HepG2 (cell line): ENCODE measurements around the gene RCHY1. TPM values are rescaled to one million over a fixed set of nuclear protein-coding genes. Genes with fewer than 3 reads are reported as not detected.

Experiments
- ARNT2 ChIP-seq: sonication (generic); formaldehyde crosslinking; IDR thresholded peaks from 2 replicates; pipeline ENCODE4 v1.8.0; 2022; ENCODE audit warnings: mild to moderate bottlenecking, low read depth, missing genetic modification reagents, moderate library complexity
- ATF7 ChIP-seq, 2 experiments: fragments of 450-650 bp in 1 of 2; sonication (generic) in 1 of 2; formaldehyde crosslinking in 1 of 2; IDR thresholded peaks; 2 replicates each; pipeline versions ENCODE4 v1.4.0 to v1.6.1; 2016 to 2020; ENCODE audit warnings: antibody characterized with exemption in 1 of 2, mild to moderate bottlenecking in 1 of 2, missing genetic modification reagents in 1 of 2
- CSRNP2 ChIP-seq: sonication (generic); formaldehyde crosslinking; conservative IDR thresholded peaks from 2 replicates; pipeline ENCODE4 v1.8.0; 2022; ENCODE audit warnings: low read depth, missing genetic modification reagents
- HNF4G ChIP-seq, 2 experiments: sonication (generic) in 1 of 2; formaldehyde crosslinking in 1 of 2; IDR thresholded peaks; 2 replicates each; pipeline versions ENCODE4 v1.4.0 to v1.6.1; 2011 to 2020; ENCODE audit warnings: borderline replicate concordance in 2 of 2, low read depth in 2 of 2, mild to moderate bottlenecking in 2 of 2, low read length in 1 of 2, missing genetic modification reagents in 1 of 2, moderate library complexity in 1 of 2
- IRF9 ChIP-seq: sonication (generic); formaldehyde crosslinking; IDR thresholded peaks from 2 replicates; pipeline ENCODE4 v1.8.0; 2022; ENCODE audit warnings: missing genetic modification reagents, mild to moderate bottlenecking, borderline replicate concordance
- KMT2A ChIP-seq: sonication (generic); formaldehyde crosslinking; IDR thresholded peaks from 2 replicates; pipeline ENCODE4 v1.4.0; 2020; ENCODE audit warnings: missing genetic modification reagents
- MBD4 ChIP-seq: IDR thresholded peaks from 2 replicates; pipeline ENCODE4 v1.6.1; 2012; ENCODE audit warnings: low read length, inconsistent platforms, borderline replicate concordance
- MLLT10 ChIP-seq: sonication (generic); formaldehyde crosslinking; IDR thresholded peaks from 2 replicates; pipeline ENCODE4 v1.4.0; 2020; ENCODE audit warnings: missing genetic modification reagents
- MZF1 ChIP-seq: sonication (generic); formaldehyde crosslinking; IDR thresholded peaks from 2 replicates; pipeline ENCODE4 v1.8.1; 2023; ENCODE audit warnings: mild to moderate bottlenecking, missing genetic modification reagents, borderline replicate concordance
- NKX3-1 ChIP-seq: sonication (generic); formaldehyde crosslinking; IDR thresholded peaks from 2 replicates; pipeline ENCODE4 v1.5.0; 2020; ENCODE audit warnings: missing genetic modification reagents
- PLSCR1 ChIP-seq: sonication (generic); formaldehyde crosslinking; IDR thresholded peaks from 2 replicates; pipeline ENCODE4 v1.5.0; 2020; ENCODE audit warnings: missing genetic modification reagents, mild to moderate bottlenecking, borderline replicate concordance
- POGK ChIP-seq: sonication (generic); formaldehyde crosslinking; conservative IDR thresholded peaks from 2 replicates; pipeline ENCODE4 v1.8.0; 2022; ENCODE audit warnings: mild to moderate bottlenecking, moderate library complexity, missing genetic modification reagents
- RBAK ChIP-seq: sonication (generic); formaldehyde crosslinking; IDR thresholded peaks from 2 replicates; pipeline ENCODE4 v1.5.1; 2020; ENCODE audit warnings: mild to moderate bottlenecking, missing genetic modification reagents
- RORA ChIP-seq: sonication (generic); formaldehyde crosslinking; IDR thresholded peaks from 2 replicates; pipeline ENCODE4 v1.5.0; 2020; ENCODE audit warnings: mild to moderate bottlenecking, missing genetic modification reagents, moderate library complexity
- SRSF9 ChIP-seq: fragments of 200-400 bp; formaldehyde crosslinking; IDR thresholded peaks from 2 replicates; pipeline ENCODE4 v1.6.1; 2018; ENCODE audit warnings: borderline replicate concordance, mild to moderate bottlenecking, low read depth, low read length; ENCODE audit not compliant: insufficient read depth, poor library complexity, severe bottlenecking
- TEAD2 ChIP-seq: sonication (generic); formaldehyde crosslinking; IDR thresholded peaks from 2 replicates; pipeline ENCODE4 v1.9.0; 2021; ENCODE audit warnings: missing genetic modification reagents
- TGIF2 ChIP-seq: IDR thresholded peaks from 2 replicates; pipeline ENCODE4 v1.6.1; 2016; ENCODE audit warnings: control low read depth, missing compliant biosample characterization
- TRIM22 ChIP-seq: fragments of 450-650 bp; IDR thresholded peaks from 2 replicates; pipeline ENCODE4 v1.6.1; 2017
- ZNF292 ChIP-seq: sonication (generic); formaldehyde crosslinking; IDR thresholded peaks from 2 replicates; pipeline ENCODE4 v1.8.1; 2022; ENCODE audit warnings: mild to moderate bottlenecking, low read depth, missing genetic modification reagents, borderline replicate concordance
- ZNF317 ChIP-seq: sonication (generic); formaldehyde crosslinking; IDR thresholded peaks from 2 replicates; pipeline ENCODE4 v1.5.0; 2020; ENCODE audit warnings: mild to moderate bottlenecking, missing genetic modification reagents
- ZNF331 ChIP-seq: sonication (generic); formaldehyde crosslinking; IDR thresholded peaks from 2 replicates; pipeline ENCODE4 v1.4.0; 2020; ENCODE audit warnings: missing genetic modification reagents
- ZNF878 ChIP-seq: sonication (generic); formaldehyde crosslinking; IDR thresholded peaks from 2 replicates; pipeline ENCODE4 v1.8.1; 2023; ENCODE audit warnings: mild to moderate bottlenecking, missing genetic modification reagents, moderate library complexity
- polyA plus RNA-seq, 8 experiments: library from polyadenylated mRNA; depleted of rRNA in 3 of 8; stranded (reverse) in 7 of 8; unstranded in 1 of 8; fragments of >200 nt; fragmentation: Illumina TruSeq in 4 of 8; extraction: Trizol in 4 of 8; gene quantifications; 2 replicates each; pipeline versions ENCODE4 v1.2.1 to v1.2.3, GENCODE V29; 2011 to 2016; ENCODE audit warnings: low read depth in 4 of 8, missing spikeins in 1 of 8, mixed read lengths in 1 of 8; ENCODE audit not compliant: insufficient read depth in 1 of 8
- total RNA-seq, 5 experiments: library from RNA; depleted of rRNA; stranded (reverse); fragments of >200 nt; fragmentation: Illumina TruSeq; extraction: Trizol; gene quantifications; 2 replicates each; pipeline ENCODE4 v1.2.3, GENCODE V29; 2016; ENCODE audit warnings: low read depth in 1 of 5

Gene RCHY1
- total and polyA plus RNA-seq, 2 of the 13 experiments (the other 11 are each of a cell fraction or from before 2014, with no cell fraction given): 19.9 to 30.5 TPM

- peak; percentile 77; the same call in 1 of the 2 replicates for TF ChIP-seq ZNF878 (CRISPR knock-in tag)
- peak; percentile 76 for TF ChIP-seq KMT2A
- peak; percentile 76; the same call in 1 of the 2 replicates for TF ChIP-seq POGK (CRISPR knock-in tag)
- no peak for TF ChIP-seq CSRNP2 (CRISPR knock-in tag)
- peak; percentile 65; the same call in 1 of the 2 replicates for TF ChIP-seq ZNF331
- no peak for TF ChIP-seq TEAD2 (CRISPR knock-in tag)
- no peak for TF ChIP-seq RBAK (CRISPR knock-in tag)
- TF ChIP-seq MBD4: no peak
- TF ChIP-seq TGIF2 (CRISPR knock-in tag): no peak
- no peak for TF ChIP-seq MLLT10
- no peak for TF ChIP-seq SRSF9
- no peak for TF ChIP-seq MZF1 (CRISPR knock-in tag)
- no peak for TF ChIP-seq RORA (CRISPR knock-in tag)
- TF ChIP-seq ARNT2: peak; percentile 64; the same call in 1 of the 2 replicates
- TF ChIP-seq HNF4G (IDR thresholded peaks at IDR 0.05; ENCODE audit: borderline replicate concordance, low read depth, low read length): no peak
- TF ChIP-seq HNF4G (CRISPR knock-in tag; IDR thresholded peaks at IDR 0.05; ENCODE audit: borderline replicate concordance, low read depth): no peak; the same call in 1 of the 2 replicates
- TF ChIP-seq ZNF317 (CRISPR knock-in tag): peak; percentile 85
- no peak; the same call in 1 of the 2 replicates for TF ChIP-seq ZNF292 (CRISPR knock-in tag)
- TF ChIP-seq NKX3-1: no peak
- no peak for TF ChIP-seq TRIM22
- no peak for TF ChIP-seq ATF7 (IDR thresholded peaks at IDR 0.05)
- no peak for TF ChIP-seq ATF7 (CRISPR knock-in tag; IDR thresholded peaks at IDR 0.05)
- TF ChIP-seq IRF9: peak; percentile 76; the same call in 1 of the 2 replicates
- no peak for TF ChIP-seq PLSCR1
These were observed at the start of gene RCHY1, which contains the start of gene THAP6 (continued) for GRCh38 chr4:75514131-75514948.
